ENCODE measurements around the gene FADS2.

DNA sequence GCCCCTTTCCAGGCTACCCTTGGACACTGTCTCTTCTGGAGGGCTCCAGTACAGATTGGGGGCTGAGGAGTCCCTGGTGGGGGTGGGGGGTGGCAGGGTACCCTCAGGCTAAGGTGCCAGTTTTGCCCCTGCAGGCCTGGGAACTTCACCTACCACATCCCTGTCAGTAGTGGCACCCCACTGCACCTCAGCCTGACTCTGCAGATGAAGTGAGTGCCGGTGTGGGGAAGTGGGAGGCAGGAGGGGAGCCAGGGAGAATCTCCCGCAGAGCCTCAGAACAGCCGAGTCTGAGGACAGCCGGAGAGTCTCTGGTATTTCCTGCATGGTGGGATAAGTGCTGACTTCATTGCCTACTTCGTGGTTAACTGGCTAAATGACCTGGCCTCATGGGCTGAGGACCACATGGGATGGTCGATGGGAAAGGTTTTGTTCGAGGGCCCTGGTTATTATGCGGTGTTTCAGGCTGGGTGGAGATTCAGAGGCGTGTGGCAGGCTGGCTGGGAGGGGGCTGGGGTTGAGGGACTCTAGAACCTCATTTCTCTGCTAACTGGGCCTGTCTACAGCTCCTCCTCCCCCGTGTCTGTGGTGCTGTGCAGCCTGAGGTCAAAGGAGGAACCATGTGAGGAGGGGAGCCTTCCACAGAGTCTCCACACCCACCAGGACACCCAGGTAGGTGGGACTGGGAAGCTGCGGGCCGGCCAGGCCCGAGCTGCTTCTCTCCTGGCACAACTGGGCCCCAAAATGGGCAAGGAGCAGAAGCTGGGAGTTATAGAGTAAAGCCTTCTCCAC, 44.2 kb upstream of the FADS2 start:
- no peak for TF ChIP-seq TAF1 (IDR thresholded peaks at IDR 0.05; ENCODE audit: borderline replicate concordance, low read depth, low read length)
- no peak; the same call in 1 of the 2 replicates for TF ChIP-seq POLR2A (IDR thresholded peaks at IDR 0.05; ENCODE audit: low read depth, low read length)
- no peak for TF ChIP-seq POLR2AphosphoS5 (IDR thresholded peaks at IDR 0.05; ENCODE audit: low read depth, low read length)

Data from GM12892 (cell line).